Bladder microvascular endothelial cell (primary cell): Measurements from ENCODE around the gene ULK1. TPM values are rescaled to one million over a fixed set of nuclear protein-coding genes. Genes with fewer than 3 reads are reported as not detected.

Experiments
- total RNA-seq: library from RNA; depleted of rRNA; stranded (reverse); fragments of >200 nt; gene quantifications from 2 replicates; pipeline ENCODE4 v1.2.3, GENCODE V29; 2014

Gene ULK1
- total RNA-seq = 5.3 and 16.7 TPM in 2 replicates

GRCh38 chr12:131894313-131894860, at the start of gene ULK1:
ULK1 (plus strand) TSS chr12:131894622; CDS start chr12:131895002, 380 bp downstream.

DNA sequence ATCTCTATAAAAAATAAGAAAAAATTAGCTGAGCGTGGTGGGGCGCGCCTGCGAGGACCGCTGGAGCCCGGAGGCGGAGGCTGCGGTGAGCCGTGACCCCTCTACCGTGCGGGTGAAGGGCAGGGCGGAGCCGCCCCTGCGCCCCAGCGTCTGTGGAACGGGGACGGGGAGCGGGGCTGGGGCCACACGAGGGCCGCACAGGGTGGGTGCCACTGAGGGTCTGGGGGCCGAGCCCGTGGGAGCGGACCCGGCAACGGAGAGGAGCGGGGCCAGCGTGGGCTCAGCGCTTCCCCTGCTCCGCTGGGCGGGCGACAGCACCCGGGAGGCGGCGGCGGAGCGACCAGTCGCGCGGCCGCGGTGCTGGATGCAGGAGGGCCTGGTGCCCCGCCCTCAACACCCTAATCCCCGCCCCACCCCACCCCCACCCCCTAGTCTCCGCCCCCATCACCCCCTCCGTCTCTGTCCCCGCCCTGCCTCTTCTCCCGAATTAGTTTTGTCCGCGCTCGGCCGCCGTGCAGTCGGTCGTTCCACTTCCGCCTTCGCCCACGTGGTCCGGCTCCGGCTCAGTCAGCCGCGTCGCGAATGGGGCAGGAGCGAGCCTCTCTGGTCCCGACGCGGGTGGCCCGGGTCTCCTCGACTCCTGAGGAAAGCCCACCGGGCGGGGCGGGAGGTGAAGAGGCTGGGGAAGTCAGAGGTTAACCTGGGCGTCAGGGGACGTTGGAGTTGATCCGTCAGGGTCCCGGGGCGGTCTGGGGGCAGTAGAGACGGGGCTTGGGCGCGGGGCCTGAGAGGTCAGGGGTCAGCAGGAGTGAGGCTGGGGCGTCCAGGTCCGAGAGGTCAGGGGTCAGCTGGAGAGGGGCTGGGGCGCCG, 34.5 kb downstream of the ULK1 start, which contains the start of gene PUS1:
Gene PUS1 (plus strand): TSS at position 566 of the 870 bp plus-strand sequence. CDS start 447 bp downstream, outside the sequence.

GRCh38 chr12:131949431-131950181, 55.2 kb downstream of the ULK1 start, which contains the start of gene EP400:
EP400 (plus strand) TSS chr12:131949942; CDS start chr12:131960620, 10,678 bp downstream.

Other genes starting within 250 kb of the ULK1 start
- gene SFSWAP, start 183.5 kb upstream of the ULK1 start, total RNA-seq = 13.4 and 24.5 TPM in 2 replicates
- 3.4 and 5.1 TPM in 2 replicates for gene MMP17, start 66.2 kb upstream of the ULK1 start, total RNA-seq
- gene PUS1, start 34.7 kb downstream of the ULK1 start, total RNA-seq = 7.6 and 22.5 TPM in 2 replicates
- gene EP400, start 55.3 kb downstream of the ULK1 start, total RNA-seq = 6.2 and 24.0 TPM in 2 replicates
- 7.9 and 9.8 TPM in 2 replicates for gene DDX51, start 249.7 kb downstream of the ULK1 start, total RNA-seq
- 8.4 and 14.7 TPM in 2 replicates for gene NOC4L, start 249.8 kb downstream of the ULK1 start, total RNA-seq